HepG2 (cell line): ENCODE measurements around the gene C11orf24. TPM values are rescaled to one million over a fixed set of nuclear protein-coding genes. Genes with fewer than 3 reads are reported as not detected.

Source experiments
- AHR ChIP-seq: IDR thresholded peaks from 2 replicates; pipeline ENCODE4 v1.6.1; 2018; ENCODE audit warnings: missing genetic modification reagents, missing compliant biosample characterization
- ARNTL ChIP-seq: sonication (generic); formaldehyde crosslinking; IDR thresholded peaks from 2 replicates; pipeline ENCODE4 v1.4.0; 2020; ENCODE audit warnings: mild to moderate bottlenecking, missing genetic modification reagents
- GPN1 ChIP-seq: sonication (generic); formaldehyde crosslinking; IDR thresholded peaks from 2 replicates; pipeline ENCODE4 v1.5.1; 2020; ENCODE audit warnings: missing genetic modification reagents, borderline replicate concordance
- GZF1 ChIP-seq: sonication (generic); formaldehyde crosslinking; IDR thresholded peaks from 2 replicates; pipeline ENCODE4 v1.5.1; 2020; ENCODE audit warnings: mild to moderate bottlenecking, missing genetic modification reagents
- JUN ChIP-seq: sonication (generic); formaldehyde crosslinking; IDR thresholded peaks from 2 replicates; pipeline ENCODE4 v1.4.0; 2020; ENCODE audit warnings: mild to moderate bottlenecking, missing genetic modification reagents
- MAFG ChIP-seq: sonication (generic); formaldehyde crosslinking; IDR thresholded peaks from 2 replicates; pipeline ENCODE4 v1.5.1; 2020; ENCODE audit warnings: mild to moderate bottlenecking, missing genetic modification reagents
- MTA1 ChIP-seq: sonication (generic); formaldehyde crosslinking; IDR thresholded peaks from 2 replicates; pipeline ENCODE4 v1.4.0; 2020; ENCODE audit warnings: missing genetic modification reagents, mild to moderate bottlenecking, borderline replicate concordance
- RAD51 ChIP-seq: fragments of 450-650 bp; IDR thresholded peaks from 2 replicates; pipeline ENCODE4 v1.6.1; 2016; ENCODE audit warnings: borderline replicate concordance
- RBFOX2 ChIP-seq: fragments of 200-400 bp; formaldehyde crosslinking; IDR thresholded peaks from 2 replicates; pipeline ENCODE4 v1.6.1; 2017; ENCODE audit warnings: low read depth, mild to moderate bottlenecking, low read length
- RFX1 ChIP-seq: fragments of 450-650 bp; IDR thresholded peaks from 2 replicates; pipeline ENCODE4 v1.6.1; 2017
- ZC3H4 ChIP-seq: sonication (generic); formaldehyde crosslinking; IDR thresholded peaks from 2 replicates; pipeline ENCODE4 v1.4.0; 2020; ENCODE audit warnings: missing genetic modification reagents, borderline replicate concordance
- ZFP62 ChIP-seq: sonication (generic); formaldehyde crosslinking; IDR thresholded peaks from 2 replicates; pipeline ENCODE4 v1.4.0; 2020; ENCODE audit warnings: missing genetic modification reagents
- ZNF24 ChIP-seq: fragments of 450-650 bp; IDR thresholded peaks from 2 replicates; pipeline ENCODE4 v1.6.1; 2017; ENCODE audit warnings: antibody characterized with exemption, mild to moderate bottlenecking
- ZNF570 ChIP-seq: sonication (generic); formaldehyde crosslinking; IDR thresholded peaks from 2 replicates; pipeline ENCODE4 v1.4.0; 2020; ENCODE audit warnings: mild to moderate bottlenecking, missing genetic modification reagents, borderline replicate concordance
- polyA plus RNA-seq, 8 experiments: library from polyadenylated mRNA; depleted of rRNA in 3 of 8; stranded (reverse) in 7 of 8; unstranded in 1 of 8; fragments of >200 nt; fragmentation: Illumina TruSeq in 4 of 8; extraction: Trizol in 4 of 8; gene quantifications; 2 replicates each; pipeline versions ENCODE4 v1.2.1 to v1.2.3, GENCODE V29; 2011 to 2016; ENCODE audit warnings: low read depth in 4 of 8, missing spikeins in 1 of 8, mixed read lengths in 1 of 8; ENCODE audit not compliant: insufficient read depth in 1 of 8
- total RNA-seq, 5 experiments: library from RNA; depleted of rRNA; stranded (reverse); fragments of >200 nt; fragmentation: Illumina TruSeq; extraction: Trizol; gene quantifications; 2 replicates each; pipeline ENCODE4 v1.2.3, GENCODE V29; 2016; ENCODE audit warnings: low read depth in 1 of 5
- TF ChIP-seq, protein P1 (sequence below): sonication (generic); formaldehyde crosslinking; IDR thresholded peaks from 2 replicates; pipeline ENCODE4 v1.4.0; 2020; ENCODE audit warnings: missing genetic modification reagents, mild to moderate bottlenecking, borderline replicate concordance
- TF ChIP-seq, protein P2 (sequence below): sonication (generic); formaldehyde crosslinking; IDR thresholded peaks from 2 replicates; pipeline ENCODE4 v1.5.0; 2020; ENCODE audit warnings: missing genetic modification reagents
- TF ChIP-seq, protein P3 (sequence below): sonication (generic); formaldehyde crosslinking; IDR thresholded peaks from 2 replicates; pipeline ENCODE4 v1.4.0; 2020; ENCODE audit warnings: missing genetic modification reagents
- TF ChIP-seq, protein P4 (sequence below): sonication (generic); formaldehyde crosslinking; IDR thresholded peaks from 2 replicates; pipeline ENCODE4 v1.8.0; 2022; ENCODE audit warnings: missing genetic modification reagents, mild to moderate bottlenecking, borderline replicate concordance
- TF ChIP-seq, protein P5 (sequence below): sonication (generic); formaldehyde crosslinking; IDR thresholded peaks from 2 replicates; pipeline ENCODE4 v1.4.0; 2020; ENCODE audit warnings: mild to moderate bottlenecking, missing genetic modification reagents

The C11orf24 gene
- total and polyA plus RNA-seq, 2 of the 13 experiments (the other 11 are each of a cell fraction or from before 2014, with no cell fraction given) = 52.9 to 55.5 TPM

DNA sequence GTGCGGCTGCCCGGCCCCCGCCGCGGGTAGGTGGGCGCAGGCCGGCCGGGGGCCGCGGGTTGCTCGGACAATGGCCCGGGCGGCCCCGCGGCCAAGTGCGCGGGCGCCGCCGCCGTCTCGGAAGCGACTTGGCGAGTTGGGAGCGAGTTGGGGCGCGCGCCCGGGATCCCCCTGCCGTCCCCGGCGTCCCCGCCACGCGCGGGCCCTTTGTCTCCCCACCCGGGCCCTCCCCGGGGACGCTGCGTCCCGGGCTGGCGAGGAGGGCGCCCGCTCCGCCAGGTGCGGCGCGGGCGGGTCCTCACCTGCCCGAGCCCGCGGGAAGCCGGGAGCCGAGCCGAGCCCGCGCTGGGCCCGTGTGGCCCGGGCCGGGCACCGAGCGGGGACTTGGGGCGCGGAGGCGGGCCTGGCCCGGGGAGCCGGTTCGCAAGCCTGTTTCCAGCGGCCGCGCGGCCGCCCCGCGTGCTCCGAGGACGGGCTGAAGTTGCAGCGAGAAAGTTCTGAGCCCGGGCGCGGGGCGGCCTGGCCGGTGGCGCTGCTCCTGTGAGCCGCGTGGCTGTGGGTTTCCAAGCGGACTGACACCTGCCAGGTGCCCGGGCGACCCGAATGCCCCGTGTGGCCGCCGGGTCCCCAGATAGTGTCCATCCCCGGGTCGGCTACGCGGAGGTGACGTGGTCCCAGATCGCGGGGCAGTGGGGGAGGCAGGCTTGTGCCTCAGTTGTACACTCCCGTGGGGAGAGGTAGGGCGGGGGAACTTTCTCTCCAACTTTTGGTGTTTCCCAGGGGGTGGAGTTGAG lies 41.2 kb upstream of the C11orf24 start (continued):
- TF ChIP-seq, protein P1, sequence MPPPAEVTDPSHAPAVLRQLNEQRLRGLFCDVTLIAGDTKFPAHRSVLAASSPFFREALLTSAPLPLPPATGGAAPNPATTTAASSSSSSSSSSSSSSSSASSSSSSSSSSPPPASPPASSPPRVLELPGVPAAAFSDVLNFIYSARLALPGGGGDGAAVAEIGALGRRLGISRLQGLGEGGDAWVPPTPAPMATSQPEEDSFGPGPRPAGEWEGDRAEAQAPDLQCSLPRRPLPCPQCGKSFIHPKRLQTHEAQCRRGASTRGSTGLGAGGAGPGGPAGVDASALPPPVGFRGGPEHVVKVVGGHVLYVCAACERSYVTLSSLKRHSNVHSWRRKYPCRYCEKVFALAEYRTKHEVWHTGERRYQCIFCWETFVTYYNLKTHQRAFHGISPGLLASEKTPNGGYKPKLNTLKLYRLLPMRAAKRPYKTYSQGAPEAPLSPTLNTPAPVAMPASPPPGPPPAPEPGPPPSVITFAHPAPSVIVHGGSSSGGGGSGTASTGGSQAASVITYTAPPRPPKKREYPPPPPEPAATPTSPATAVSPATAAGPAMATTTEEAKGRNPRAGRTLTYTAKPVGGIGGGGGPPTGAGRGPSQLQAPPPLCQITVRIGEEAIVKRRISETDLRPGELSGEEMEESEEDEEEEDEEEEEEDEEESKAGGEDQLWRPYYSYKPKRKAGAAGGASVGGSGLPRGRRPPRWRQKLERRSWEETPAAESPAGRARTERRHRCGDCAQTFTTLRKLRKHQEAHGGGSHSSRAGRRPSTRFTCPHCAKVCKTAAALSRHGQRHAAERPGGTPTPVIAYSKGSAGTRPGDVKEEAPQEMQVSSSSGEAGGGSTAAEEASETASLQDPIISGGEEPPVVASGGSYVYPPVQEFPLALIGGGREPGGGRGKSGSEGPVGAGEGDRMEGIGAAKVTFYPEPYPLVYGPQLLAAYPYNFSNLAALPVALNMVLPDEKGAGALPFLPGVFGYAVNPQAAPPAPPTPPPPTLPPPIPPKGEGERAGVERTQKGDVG (CRISPR knock-in tag) = no peak
- TF ChIP-seq RBFOX2 (peak; percentile 89), ZFP62 (CRISPR knock-in tag) (no peak), RAD51 (no peak), ZNF24 (no peak), GPN1 (CRISPR knock-in tag) (no peak), ARNTL (0 out of 2 replicates have a peak, but pooled peaks have one; percentile 15), ZC3H4 (peak; percentile 85; the same call in 1 of the 2 replicates), AHR (CRISPR knock-in tag) (0 out of 2 replicates have a peak, but pooled peaks have one; percentile 23), ZNF570 (no peak), GZF1 (CRISPR knock-in tag) (no peak), MAFG (CRISPR knock-in tag) (no peak), JUN (CRISPR knock-in tag) (no peak), RFX1 (no peak), MTA1 (no peak)
- TF ChIP-seq, protein P2, sequence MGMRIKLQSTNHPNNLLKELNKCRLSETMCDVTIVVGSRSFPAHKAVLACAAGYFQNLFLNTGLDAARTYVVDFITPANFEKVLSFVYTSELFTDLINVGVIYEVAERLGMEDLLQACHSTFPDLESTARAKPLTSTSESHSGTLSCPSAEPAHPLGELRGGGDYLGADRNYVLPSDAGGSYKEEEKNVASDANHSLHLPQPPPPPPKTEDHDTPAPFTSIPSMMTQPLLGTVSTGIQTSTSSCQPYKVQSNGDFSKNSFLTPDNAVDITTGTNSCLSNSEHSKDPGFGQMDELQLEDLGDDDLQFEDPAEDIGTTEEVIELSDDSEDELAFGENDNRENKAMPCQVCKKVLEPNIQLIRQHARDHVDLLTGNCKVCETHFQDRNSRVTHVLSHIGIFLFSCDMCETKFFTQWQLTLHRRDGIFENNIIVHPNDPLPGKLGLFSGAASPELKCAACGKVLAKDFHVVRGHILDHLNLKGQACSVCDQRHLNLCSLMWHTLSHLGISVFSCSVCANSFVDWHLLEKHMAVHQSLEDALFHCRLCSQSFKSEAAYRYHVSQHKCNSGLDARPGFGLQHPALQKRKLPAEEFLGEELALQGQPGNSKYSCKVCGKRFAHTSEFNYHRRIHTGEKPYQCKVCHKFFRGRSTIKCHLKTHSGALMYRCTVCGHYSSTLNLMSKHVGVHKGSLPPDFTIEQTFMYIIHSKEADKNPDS = no peak
- TF ChIP-seq, protein P3, sequence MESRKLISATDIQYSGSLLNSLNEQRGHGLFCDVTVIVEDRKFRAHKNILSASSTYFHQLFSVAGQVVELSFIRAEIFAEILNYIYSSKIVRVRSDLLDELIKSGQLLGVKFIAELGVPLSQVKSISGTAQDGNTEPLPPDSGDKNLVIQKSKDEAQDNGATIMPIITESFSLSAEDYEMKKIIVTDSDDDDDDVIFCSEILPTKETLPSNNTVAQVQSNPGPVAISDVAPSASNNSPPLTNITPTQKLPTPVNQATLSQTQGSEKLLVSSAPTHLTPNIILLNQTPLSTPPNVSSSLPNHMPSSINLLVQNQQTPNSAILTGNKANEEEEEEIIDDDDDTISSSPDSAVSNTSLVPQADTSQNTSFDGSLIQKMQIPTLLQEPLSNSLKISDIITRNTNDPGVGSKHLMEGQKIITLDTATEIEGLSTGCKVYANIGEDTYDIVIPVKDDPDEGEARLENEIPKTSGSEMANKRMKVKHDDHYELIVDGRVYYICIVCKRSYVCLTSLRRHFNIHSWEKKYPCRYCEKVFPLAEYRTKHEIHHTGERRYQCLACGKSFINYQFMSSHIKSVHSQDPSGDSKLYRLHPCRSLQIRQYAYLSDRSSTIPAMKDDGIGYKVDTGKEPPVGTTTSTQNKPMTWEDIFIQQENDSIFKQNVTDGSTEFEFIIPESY (CRISPR knock-in tag) = no peak
- TF ChIP-seq, protein P4, sequence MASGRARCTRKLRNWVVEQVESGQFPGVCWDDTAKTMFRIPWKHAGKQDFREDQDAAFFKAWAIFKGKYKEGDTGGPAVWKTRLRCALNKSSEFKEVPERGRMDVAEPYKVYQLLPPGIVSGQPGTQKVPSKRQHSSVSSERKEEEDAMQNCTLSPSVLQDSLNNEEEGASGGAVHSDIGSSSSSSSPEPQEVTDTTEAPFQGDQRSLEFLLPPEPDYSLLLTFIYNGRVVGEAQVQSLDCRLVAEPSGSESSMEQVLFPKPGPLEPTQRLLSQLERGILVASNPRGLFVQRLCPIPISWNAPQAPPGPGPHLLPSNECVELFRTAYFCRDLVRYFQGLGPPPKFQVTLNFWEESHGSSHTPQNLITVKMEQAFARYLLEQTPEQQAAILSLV (CRISPR knock-in tag) = no peak
- TF ChIP-seq, protein P5, sequence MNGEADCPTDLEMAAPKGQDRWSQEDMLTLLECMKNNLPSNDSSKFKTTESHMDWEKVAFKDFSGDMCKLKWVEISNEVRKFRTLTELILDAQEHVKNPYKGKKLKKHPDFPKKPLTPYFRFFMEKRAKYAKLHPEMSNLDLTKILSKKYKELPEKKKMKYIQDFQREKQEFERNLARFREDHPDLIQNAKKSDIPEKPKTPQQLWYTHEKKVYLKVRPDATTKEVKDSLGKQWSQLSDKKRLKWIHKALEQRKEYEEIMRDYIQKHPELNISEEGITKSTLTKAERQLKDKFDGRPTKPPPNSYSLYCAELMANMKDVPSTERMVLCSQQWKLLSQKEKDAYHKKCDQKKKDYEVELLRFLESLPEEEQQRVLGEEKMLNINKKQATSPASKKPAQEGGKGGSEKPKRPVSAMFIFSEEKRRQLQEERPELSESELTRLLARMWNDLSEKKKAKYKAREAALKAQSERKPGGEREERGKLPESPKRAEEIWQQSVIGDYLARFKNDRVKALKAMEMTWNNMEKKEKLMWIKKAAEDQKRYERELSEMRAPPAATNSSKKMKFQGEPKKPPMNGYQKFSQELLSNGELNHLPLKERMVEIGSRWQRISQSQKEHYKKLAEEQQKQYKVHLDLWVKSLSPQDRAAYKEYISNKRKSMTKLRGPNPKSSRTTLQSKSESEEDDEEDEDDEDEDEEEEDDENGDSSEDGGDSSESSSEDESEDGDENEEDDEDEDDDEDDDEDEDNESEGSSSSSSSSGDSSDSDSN (CRISPR knock-in tag) = peak; percentile 65; the same call in 1 of the 2 replicates
